Measurements from ENCODE around the gene TSPAN14. TPM values are rescaled to one million over a fixed set of nuclear protein-coding genes. Genes with fewer than 3 reads are reported as not detected.

The TSPAN14 gene
- polyA plus RNA-seq, 3 donors: 123 to 160 (median 146) TPM

DNA sequence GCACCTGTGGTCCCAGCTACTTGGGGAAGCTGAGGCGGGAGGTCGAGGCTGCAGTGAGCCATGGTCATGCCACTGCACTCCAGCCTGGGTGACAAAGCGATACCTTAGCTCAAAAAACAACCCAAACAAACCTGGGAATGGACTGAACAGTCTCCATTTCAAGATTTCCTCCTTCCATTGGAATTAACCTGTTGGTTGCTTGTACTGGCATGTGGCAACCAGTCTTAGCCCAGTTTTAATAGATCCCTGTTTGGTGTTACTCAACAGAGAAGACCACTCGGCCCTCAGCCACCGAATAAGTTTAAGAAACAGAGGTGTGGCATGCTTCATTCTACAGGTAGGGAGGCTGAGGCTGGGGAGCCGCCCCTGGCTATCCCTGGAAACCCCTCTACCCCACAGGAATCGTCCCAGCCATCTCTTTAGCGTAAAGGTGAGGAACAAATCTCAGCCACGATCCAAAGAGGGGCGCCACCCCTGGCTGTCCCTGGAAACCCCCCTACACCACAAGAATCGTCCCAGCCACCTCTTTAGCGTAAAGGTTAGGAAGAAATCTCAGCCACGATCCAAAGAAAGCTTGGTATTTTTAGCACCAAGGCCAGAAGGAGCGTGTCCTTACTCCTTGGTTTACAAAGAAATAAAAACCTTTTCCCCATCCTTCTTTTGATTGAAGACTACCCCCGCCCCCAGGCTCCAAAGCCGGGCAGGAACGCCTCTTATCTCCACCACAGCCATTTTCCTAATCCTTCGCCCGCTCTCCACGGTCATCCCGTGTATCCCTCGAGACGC, 861 bp upstream of the TSPAN14 start:
- Histone ChIP-seq H3K4me1 (ENCODE audit: control insufficient read depth in 1 of 2, insufficient read depth in 2 of 2, low read length in 2 of 2) (peaks cover 66 to 77% of the 10 kb centered on the region in 2 donors), H3K79me2 (ENCODE audit: insufficient read depth, low read length) (peaks cover 41% of the 10 kb centered on the region), H3K4me2 (replicated peaks; ENCODE audit: extremely low read depth, low read length, poor library complexity, severe bottlenecking) (peak overlapping the region; percentile 70), H3K9ac (ENCODE audit: insufficient read depth, low read length, poor library complexity, severe bottlenecking) (peak overlapping the region; percentile 29), H4K20me1 (ENCODE audit: insufficient read depth, low read length) (peaks cover 40% of the 10 kb centered on the region), H3K36me3 (replicated peaks in 1 of 2; ENCODE audit: control insufficient read depth in 1 of 2, insufficient read depth in 2 of 2, low read length in 2 of 2) (peaks cover 0 to 9% of the 10 kb centered on the region in 2 donors), H3K27me3 (ENCODE audit: control insufficient read depth in 2 of 2, insufficient read depth in 2 of 2, low read length in 2 of 2) (no peaks in the 10 kb centered on the region), H3K27ac (ENCODE audit: low read depth in 1 of 2, low read length in 2 of 2) (peak overlapping the region; percentile 54 to 68), H3K4me3 (replicated peaks in 1 of 3; ENCODE audit: low read depth in 2 of 3, low read length in 3 of 3) (peak overlapping the region; percentile 13 to 64 (median 26)), H3K9me3 (replicated peaks in 1 of 2; ENCODE audit: control insufficient read depth in 1 of 2, insufficient read depth in 1 of 2, low read length in 2 of 2) (peaks cover 4 to 7% of the 10 kb centered on the region in 2 donors), H2AFZ (ENCODE audit: insufficient read depth, low read depth, low read length, poor library complexity, severe bottlenecking) (peak overlapping the region; percentile 62)
- WGBS (ENCODE audit: insufficient coverage): 19% methylated on average over 16 of the region's 23 CpGs
- peak overlapping the region; percentile 76 to 89 for H3K4me3 Mint-ChIP-seq
- H3K4me1 Mint-ChIP-seq: peaks cover 49% of the 10 kb centered on the region
- H3K27me3 Mint-ChIP-seq (ENCODE audit: low read depth in 3 of 3): peaks cover 0 to 2% (median 2%) of the 10 kb centered on the region in 3 donors
- H3K9me3 Mint-ChIP-seq: peaks cover 0 to 2% (median 0%) of the 10 kb centered on the region in 7 donors
- peaks cover 3 to 14% of the 10 kb centered on the region in 2 donors for H3K36me3 Mint-ChIP-seq
- DNase-seq: peak in 1 of 3 donors; percentile 4
- peak overlapping the region; percentile 80 to 93 (median 91) for H3K27ac Mint-ChIP-seq
- TF ChIP-seq, protein P1, sequence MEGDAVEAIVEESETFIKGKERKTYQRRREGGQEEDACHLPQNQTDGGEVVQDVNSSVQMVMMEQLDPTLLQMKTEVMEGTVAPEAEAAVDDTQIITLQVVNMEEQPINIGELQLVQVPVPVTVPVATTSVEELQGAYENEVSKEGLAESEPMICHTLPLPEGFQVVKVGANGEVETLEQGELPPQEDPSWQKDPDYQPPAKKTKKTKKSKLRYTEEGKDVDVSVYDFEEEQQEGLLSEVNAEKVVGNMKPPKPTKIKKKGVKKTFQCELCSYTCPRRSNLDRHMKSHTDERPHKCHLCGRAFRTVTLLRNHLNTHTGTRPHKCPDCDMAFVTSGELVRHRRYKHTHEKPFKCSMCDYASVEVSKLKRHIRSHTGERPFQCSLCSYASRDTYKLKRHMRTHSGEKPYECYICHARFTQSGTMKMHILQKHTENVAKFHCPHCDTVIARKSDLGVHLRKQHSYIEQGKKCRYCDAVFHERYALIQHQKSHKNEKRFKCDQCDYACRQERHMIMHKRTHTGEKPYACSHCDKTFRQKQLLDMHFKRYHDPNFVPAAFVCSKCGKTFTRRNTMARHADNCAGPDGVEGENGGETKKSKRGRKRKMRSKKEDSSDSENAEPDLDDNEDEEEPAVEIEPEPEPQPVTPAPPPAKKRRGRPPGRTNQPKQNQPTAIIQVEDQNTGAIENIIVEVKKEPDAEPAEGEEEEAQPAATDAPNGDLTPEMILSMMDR (IDR thresholded peaks at IDR 0.05): no peak
- intact Hi-C loops (cut with micrococcal nuclease): loop anchor here in 1 of 2 donors (5.0 kb wide), 1 partner anchor 66 kb away; no protein-coding TSS in a partner anchor

DNA sequence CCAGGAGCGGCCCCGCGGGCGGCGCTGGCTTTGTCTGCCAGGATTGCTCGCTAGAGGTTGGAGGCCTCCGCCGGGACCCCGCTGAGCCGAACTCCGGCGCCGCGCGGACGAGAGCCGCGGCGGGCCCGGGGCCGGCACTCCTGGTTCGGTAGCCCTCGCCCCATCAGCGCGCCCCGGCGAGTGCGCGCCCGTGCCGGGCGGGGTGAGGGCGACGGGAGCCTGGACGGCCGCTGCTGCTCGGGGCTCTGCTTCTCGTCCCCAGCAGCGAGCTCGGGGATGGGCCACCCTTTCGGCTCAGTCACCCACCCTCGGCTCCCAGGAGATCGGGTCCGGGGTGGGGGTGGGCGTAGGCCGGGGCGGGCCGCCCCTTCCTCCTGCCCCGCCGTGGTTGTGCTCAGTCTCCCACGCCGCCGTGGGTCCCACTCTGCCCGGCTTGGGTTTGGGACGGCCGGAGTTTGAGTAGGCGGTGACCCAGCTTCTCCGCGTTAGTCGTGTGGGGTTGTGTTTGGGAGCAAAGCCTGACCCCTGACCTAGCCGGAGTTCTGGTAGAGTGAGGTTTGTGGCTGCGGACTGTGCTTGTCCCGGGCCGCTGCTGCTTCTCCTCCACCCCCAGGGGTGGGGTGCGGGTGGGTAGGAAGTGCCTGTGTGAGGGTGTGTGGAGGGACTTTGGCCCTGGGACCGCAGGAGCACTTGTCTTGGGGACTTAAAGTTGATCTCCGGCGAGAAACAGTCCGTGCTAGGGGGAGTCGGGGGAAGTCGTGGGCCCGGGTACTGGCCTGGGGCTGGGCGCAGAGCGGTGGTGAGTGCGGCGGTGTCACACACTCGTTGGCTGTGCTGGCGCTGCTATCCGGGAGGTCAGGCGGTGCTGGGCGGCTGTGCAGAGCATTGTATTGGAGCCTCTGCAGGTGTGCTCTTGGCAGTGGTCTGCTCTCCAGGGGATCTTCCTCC, 677 bp downstream of the TSPAN14 start:
- Histone ChIP-seq H3K9ac (ENCODE audit: insufficient read depth, low read length, poor library complexity, severe bottlenecking) (peak overlapping the region; percentile 96), H3K9me3 (replicated peaks in 1 of 2; ENCODE audit: control insufficient read depth in 1 of 2, insufficient read depth in 1 of 2, low read length in 2 of 2) (peaks cover 4 to 7% of the 10 kb centered on the region in 2 donors), H3K4me3 (replicated peaks in 1 of 3; ENCODE audit: low read depth in 2 of 3, low read length in 3 of 3) (peak overlapping the region; percentile 63 to 96 (median 74)), H2AFZ (ENCODE audit: insufficient read depth, low read depth, low read length, poor library complexity, severe bottlenecking) (peak overlapping the region; percentile 55), H3K27ac (ENCODE audit: low read depth in 1 of 2, low read length in 2 of 2) (peak overlapping the region; percentile 81 to 92), H3K4me2 (replicated peaks; ENCODE audit: extremely low read depth, low read length, poor library complexity, severe bottlenecking) (peak overlapping the region; percentile 93), H3K79me2 (ENCODE audit: insufficient read depth, low read length) (peaks cover 56% of the 10 kb centered on the region), H3K4me1 (ENCODE audit: control insufficient read depth in 1 of 2, insufficient read depth in 2 of 2, low read length in 2 of 2) (peaks cover 66 to 77% of the 10 kb centered on the region in 2 donors), H3K27me3 (ENCODE audit: control insufficient read depth in 2 of 2, insufficient read depth in 2 of 2, low read length in 2 of 2) (no peaks in the 10 kb centered on the region), H4K20me1 (ENCODE audit: insufficient read depth, low read length) (peaks cover 55% of the 10 kb centered on the region), H3K36me3 (replicated peaks in 1 of 2; ENCODE audit: control insufficient read depth in 1 of 2, insufficient read depth in 2 of 2, low read length in 2 of 2) (peaks cover 0 to 9% of the 10 kb centered on the region in 2 donors)
- peaks cover 0 to 2% (median 2%) of the 10 kb centered on the region in 3 donors for H3K27me3 Mint-ChIP-seq (ENCODE audit: low read depth in 3 of 3)
- peak overlapping the region; percentile 88 to 99 (median 94) for H3K27ac Mint-ChIP-seq
- peak overlapping the region; percentile 99 for H3K4me3 Mint-ChIP-seq
- peaks cover 0 to 2% (median 0%) of the 10 kb centered on the region in 7 donors for H3K9me3 Mint-ChIP-seq
- WGBS (ENCODE audit: insufficient coverage): under 1% methylated on average over 63 of the region's 81 CpGs
- peak in 1 of 3 donors; percentile 37 for DNase-seq
- intact Hi-C loops (cut with micrococcal nuclease): loop anchor here (1.0 to 5.0 kb wide), 4 partner anchors 9 to 67 kb away; no protein-coding TSS in a partner anchor
- TF ChIP-seq, protein P1 (IDR thresholded peaks at IDR 0.05): no peak
- H3K4me1 Mint-ChIP-seq: peaks cover 50% of the 10 kb centered on the region
- peaks cover 5 to 22% of the 10 kb centered on the region in 2 donors for H3K36me3 Mint-ChIP-seq

Measured in CD14-positive monocyte (primary cell).